Fibroblast of peridontal ligament (primary cell): ENCODE measurements around the gene CLINT1.
"Not testable (repeated sequence)": the region's sequence is repeated elsewhere in the genome, so short reads cannot be mapped to it uniquely, and the experiment has no call there.

Source experiments
- DNase-seq: peaks from one replicate; pipeline ENCODE4 v3.0.0-alpha.2; 2010; ENCODE audit errors: extremely low read depth

Gene CLINT1

GRCh38 chr5:157858527-157859226, at the start of gene CLINT1:
TSS of gene CLINT1 (minus strand) at chr5:157859145. CDS start at chr5:157858970, 175 bp downstream.
- peak; percentile 76 for DNase-seq

- no peak for DNase-seq
These were observed 49.5 kb upstream of the CLINT1 start for GRCh38 chr5:157908459-157908858.

- DNase-seq = no peak
These were observed 48.5 kb upstream of the CLINT1 start for GRCh38 chr5:157907479-157907878.

GRCh38 chr5:157903117-157903450, 44.1 kb upstream of the CLINT1 start:
- DNase-seq = no peak

- DNase-seq = no peak
These were observed 43.6 kb upstream of the CLINT1 start for GRCh38 chr5:157902449-157903116.

GRCh38 chr5:157900644-157901043, 41.7 kb upstream of the CLINT1 start:
- no peak for DNase-seq

GRCh38 chr5:157893611-157894010, 34.7 kb upstream of the CLINT1 start:
- no peak for DNase-seq

- DNase-seq = no peak
These were observed 34.0 kb upstream of the CLINT1 start for GRCh38 chr5:157892974-157893373.

- DNase-seq = peak; percentile 17
These were observed 32.1 kb upstream of the CLINT1 start for GRCh38 chr5:157890836-157891597.

- no peak for DNase-seq
These were observed 30.0 kb upstream of the CLINT1 start for GRCh38 chr5:157888814-157889532.

- no peak for DNase-seq
These were observed 27.9 kb upstream of the CLINT1 start for GRCh38 chr5:157886796-157887380.

GRCh38 chr5:157885051-157885450, 26.1 kb upstream of the CLINT1 start:
- not testable (repeated sequence) for DNase-seq

GRCh38 chr5:157881498-157881897, 22.6 kb upstream of the CLINT1 start:
- DNase-seq = not testable (repeated sequence)

- DNase-seq = no peak
These were observed 18.9 kb upstream of the CLINT1 start for GRCh38 chr5:157877821-157878220.

GRCh38 chr5:157874861-157875260, 15.9 kb upstream of the CLINT1 start:
- no peak for DNase-seq

GRCh38 chr5:157870837-157871834, 12.2 kb upstream of the CLINT1 start:
- peak; percentile 25 for DNase-seq

GRCh38 chr5:157867751-157868387, 8.9 kb upstream of the CLINT1 start:
- no peak for DNase-seq

- no peak for DNase-seq
These were observed 7.6 kb upstream of the CLINT1 start for GRCh38 chr5:157866536-157866935.

- peak; percentile 33 for DNase-seq
These were observed 6.8 kb upstream of the CLINT1 start for GRCh38 chr5:157865781-157866180.

- DNase-seq = no peak
These were observed 5.1 kb upstream of the CLINT1 start for GRCh38 chr5:157864067-157864466.
